GM12873 (cell line): ENCODE data around the gene ERN2.

ENCODE experiments used
- CTCF ChIP-seq: IDR thresholded peaks from 2 replicates; pipeline ENCODE4 v1.5.1; 2012; ENCODE audit warnings: low read depth, mild to moderate bottlenecking, moderate library complexity, low read length, control low read depth; ENCODE audit not compliant: insufficient read depth; ENCODE audit errors: missing control alignments

ERN2 gene

GRCh38 chr16:23700093-23700492 is 12.9 kb downstream of the ERN2 start:
- no peak for TF ChIP-seq CTCF

DNA sequence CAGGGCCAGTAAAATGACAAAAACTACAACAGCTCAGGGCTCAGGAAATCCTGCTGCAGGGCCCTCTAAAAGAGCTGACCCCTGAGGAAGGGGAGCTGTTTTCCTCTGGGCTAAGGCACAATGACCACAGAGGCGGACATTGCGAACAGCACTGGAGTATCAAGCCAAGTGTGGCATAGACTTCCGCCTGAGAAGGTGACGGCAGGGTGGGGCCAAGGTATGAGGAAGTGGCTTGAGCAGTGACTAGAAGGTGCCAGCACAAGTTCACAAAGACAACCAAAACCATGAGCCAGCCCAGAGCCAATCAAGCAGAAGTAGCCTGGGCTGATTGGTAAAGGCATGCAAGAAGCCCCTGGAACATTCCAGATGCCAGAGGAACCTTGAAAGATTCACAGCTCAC is 13.9 kb downstream of the ERN2 start:
- no peak for TF ChIP-seq CTCF

- no peak for TF ChIP-seq CTCF
Measured at GRCh38 chr16:23695756-23696155, 17.3 kb downstream of the ERN2 start.

DNA sequence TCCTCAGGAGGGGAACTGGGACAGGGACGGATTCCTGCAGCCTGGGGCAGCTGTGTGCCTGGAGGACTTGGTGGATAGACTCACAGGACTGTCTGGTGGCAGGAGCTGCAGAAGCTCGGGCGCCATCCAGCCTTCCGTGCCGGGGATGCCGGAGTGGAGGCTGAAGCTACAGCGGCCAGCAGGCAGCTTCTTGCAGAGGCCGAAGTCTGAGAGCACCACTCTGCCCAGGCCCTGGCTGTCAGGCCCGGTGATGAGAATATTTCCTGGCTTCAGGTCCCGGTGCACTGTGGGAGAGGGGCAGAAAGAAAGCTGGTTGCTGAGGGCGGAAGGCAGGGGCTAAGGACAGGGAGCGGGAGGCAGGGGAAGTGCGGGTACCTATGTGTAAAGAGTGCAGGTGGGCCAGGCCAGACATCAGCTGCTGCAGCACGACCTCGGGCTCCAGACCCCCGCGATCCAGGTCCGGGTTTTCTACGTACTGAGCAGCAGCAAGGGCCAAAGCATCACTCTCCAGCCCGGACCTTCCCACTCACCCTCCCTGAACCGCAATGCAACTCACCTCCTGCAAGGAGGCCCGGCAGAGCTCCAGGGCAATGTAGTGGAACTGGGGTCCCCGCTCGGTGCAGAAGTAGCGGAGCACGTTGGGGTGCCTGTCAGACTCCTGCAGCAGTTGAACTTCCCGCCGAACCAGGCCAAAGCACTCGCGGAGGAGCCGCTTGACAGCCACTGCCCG is 18.2 kb downstream of the ERN2 start:
- no peak for TF ChIP-seq CTCF

DNA sequence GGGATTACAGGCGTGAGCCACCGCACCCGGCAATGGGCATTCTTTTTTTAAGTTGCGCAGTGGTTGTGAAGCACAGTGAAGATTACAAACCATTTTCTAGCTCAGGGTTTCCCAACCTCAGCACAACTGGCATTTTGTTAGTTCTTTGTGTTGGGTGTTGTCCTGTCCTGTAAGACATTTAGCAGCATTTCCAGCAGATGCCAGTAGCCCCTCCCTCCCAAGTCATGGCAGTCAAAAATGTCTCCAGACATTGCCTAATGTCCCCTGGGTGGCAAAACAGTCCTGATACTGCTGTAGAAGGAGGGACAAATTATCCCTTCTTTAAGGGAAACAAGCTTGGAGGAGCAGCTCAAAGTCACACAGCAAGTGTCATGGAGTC is 18.8 kb downstream of the ERN2 start:
- TF ChIP-seq CTCF: no peak

- no peak for TF ChIP-seq CTCF
Measured at GRCh38 chr16:23692190-23692837, 20.7 kb downstream of the ERN2 start.

DNA sequence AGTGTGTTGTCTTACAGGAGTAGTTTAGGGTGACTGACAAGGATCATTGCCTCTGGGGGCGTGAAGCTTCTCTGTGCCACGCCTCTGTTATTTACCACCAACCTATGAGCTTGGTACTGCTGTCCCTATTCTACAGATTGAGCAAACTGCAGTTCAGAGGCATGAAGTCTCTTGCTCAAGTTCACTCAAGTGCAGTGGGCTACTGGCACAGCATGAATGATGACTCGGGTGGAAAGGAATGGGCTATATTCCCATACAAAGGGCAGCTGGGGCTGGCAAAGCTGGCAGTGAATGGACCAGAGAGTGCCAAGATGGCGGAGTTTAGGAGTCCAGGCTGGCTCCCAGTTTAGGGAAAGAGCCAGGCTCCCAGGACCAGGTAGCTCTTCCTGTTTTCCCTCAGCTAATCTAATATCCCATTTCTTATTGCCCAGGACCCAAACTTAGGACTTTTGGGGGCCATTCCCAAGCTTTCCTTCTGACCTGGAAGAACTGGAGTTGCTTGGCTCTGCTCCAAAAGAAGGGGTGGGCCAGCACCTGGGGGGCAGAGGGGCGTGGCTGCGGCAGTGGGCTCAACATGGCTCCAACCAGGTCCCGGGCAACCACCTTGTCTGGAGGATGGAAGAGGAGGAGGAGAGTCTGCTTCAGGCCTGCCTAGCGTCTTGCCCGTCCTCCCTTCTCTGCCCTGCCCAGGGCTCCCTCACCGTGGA is 21.4 kb downstream of the ERN2 start:
- no peak for TF ChIP-seq CTCF
